ENCODE data around the gene MT1M.

- no peak for TF ChIP-seq CTCF (IDR thresholded peaks at IDR 0.05; ENCODE audit: control extremely low read depth in 1 of 3, insufficient read depth in 1 of 3, low read depth in 1 of 3, low read length in 3 of 3)
- TF ChIP-seq TEAD4 (IDR thresholded peaks at IDR 0.05; ENCODE audit: low read depth, low read length): no peak
- no peak for TF ChIP-seq CREB1 (IDR thresholded peaks at IDR 0.05)
- no peak for TF ChIP-seq USF2 (IDR thresholded peaks at IDR 0.05; ENCODE audit: low read length)
- no peak for TF ChIP-seq TAF1 (IDR thresholded peaks at IDR 0.05; ENCODE audit: low read depth, low read length)
- no peak for TF ChIP-seq RXRA (IDR thresholded peaks at IDR 0.05; ENCODE audit: insufficient read depth, low read depth, low read length)
These were observed 35.4 kb downstream of the MT1M start, which contains the start of gene MT1G for GRCh38 chr16:56667581-56668571.

All from H1 (cell line).